GM15510 (cell line): Measurements from ENCODE around the gene MRPS24.

Experiments used
- POLR2A ChIP-seq: IDR thresholded peaks from 3 replicates; pipeline ENCODE4 v1.6.1; 2011; ENCODE audit warnings: borderline replicate concordance; ENCODE audit not compliant: insufficient read length; ENCODE audit errors: extremely low read depth

The MRPS24 gene

DNA sequence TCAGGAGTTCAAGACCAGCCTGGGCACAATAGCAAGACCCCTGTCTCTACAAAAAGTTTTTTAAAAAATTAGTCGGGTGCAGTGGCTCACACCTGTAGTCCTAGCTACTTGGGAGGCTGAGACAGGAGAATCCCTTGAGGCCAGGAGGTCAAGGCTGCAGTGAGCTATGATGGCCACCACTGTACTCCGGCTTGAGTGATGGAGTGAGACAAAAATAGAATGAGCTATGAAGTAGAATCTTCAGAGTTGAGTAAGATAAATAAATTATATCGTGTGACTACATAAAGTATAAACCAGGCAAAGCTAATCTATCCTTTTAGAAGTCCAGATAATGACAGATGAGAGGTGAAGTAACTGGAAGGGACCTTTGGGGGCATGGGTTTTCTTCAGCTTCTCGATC lies 15.3 kb upstream of the MRPS24 start:
- TF ChIP-seq POLR2A: no peak

DNA sequence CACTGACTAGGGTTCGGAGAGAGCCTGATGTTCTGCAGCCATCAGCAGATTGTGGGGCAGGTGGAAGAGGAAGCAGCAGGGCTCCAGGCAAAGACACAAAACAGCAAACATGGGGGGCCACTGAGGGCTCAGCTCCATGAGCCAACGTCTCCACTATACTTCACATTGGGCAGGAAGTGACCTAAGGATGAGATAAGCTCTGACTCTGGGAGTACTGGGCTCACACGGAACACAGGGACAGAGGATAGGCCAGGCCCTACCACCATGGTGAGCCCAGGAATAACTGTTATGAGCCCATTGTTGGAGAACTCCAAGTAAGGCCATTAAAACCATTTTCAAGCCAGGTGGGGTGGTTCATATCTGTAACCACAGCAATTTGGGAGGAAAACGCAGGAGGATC lies 14.9 kb upstream of the MRPS24 start:
- TF ChIP-seq POLR2A: no peak

DNA sequence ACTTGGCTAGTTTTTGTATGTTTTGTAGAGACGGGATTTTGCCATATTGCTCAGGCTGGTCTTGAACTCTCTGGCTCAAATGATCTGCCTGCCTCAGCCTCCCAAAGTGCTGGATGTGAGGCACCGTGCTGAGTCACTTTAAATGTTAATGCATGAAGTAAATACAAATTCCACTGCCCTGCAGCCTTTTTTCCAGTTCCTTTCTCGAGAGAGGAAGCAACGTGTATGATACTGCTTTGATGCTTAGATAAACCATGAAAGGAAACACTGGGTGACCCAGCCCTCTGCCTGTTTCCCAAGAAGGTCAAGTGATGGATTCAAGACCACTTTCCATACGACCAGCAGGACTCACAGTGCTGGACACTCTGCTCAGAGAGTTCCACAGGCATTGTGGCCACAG lies 11.3 kb upstream of the MRPS24 start:
- TF ChIP-seq POLR2A: no peak

DNA sequence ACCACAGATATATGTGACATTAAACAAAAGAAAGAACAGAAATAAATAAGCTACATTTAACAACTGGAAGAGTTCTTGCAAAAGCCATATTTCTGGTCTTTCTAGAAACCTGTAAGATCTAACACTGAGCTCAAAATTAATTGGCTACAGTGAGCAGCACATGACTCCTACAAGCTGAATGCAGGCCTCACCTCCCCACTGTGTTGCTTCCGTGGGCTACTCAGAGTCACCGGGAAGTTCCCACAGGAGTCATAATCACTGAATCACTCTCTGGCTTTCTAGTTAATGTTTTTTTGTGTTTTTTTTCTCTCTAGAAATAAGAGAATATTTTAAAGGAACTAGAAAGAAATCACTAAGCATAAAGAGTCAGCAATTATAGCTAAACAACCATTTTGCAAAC lies 10.2 kb upstream of the MRPS24 start:
- TF ChIP-seq POLR2A: no peak

DNA sequence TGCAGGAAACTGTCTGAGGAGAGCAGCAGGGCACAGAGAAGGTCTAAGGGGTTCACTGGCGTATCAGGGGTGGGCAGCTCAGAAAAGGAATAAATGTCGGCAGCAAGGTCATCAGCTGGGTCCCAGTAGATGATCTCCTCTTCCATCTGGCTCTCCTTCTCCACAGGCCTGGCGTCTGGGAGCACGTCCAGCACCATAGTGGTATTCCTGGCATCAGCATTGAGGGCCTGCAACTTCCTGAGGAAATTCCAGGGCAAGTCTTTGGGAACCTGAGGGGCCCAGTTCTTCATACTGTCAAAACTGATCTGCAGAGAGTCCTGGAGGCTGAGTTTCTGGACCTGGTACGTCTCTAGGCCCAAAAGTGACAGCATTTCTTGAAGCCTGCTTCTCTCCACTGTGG lies 9.6 kb upstream of the MRPS24 start:
- TF ChIP-seq POLR2A: no peak

DNA sequence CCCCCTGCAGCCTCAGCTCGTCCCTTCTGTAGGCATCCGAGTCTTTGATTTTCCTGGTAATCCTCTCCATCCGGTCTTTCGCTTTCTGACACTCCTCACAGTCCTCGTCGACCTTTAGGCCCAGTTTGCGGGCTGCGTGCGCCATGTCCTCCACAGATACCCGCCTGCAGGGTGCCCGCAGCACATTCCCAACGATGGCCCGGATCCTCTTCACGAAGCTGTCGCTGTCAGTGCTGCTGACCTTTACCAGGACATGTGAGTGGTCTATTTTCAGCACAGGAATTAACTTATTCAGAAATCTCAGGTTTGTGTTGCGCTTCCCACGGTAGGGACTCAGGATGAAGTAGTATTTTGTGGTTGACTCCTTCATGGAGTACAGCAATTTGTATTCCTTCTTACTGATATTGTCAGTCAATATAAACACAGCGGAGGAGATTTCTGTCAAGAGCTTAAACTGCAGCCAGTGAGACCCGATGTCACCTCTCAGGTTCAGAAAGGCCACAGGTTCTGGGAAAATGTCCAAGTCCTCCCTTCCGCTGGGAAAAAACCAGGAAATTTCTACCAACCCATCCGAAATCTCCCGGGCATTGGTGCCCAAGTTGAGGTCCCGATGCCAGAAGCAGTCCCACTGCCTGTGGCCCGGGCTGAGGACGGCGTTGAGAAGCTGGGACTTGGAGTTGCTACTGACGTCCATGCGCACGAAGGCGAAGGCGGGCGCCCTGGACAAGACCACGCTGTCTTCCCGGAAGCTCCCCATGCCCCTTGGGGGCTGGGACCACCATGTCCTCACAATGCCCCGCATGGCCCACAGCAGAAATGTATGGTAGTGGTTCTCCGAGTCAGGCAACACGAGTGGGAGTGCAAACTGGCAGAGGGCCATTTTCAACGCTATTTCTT lies 8.9 kb upstream of the MRPS24 start:
- TF ChIP-seq POLR2A: no peak

DNA sequence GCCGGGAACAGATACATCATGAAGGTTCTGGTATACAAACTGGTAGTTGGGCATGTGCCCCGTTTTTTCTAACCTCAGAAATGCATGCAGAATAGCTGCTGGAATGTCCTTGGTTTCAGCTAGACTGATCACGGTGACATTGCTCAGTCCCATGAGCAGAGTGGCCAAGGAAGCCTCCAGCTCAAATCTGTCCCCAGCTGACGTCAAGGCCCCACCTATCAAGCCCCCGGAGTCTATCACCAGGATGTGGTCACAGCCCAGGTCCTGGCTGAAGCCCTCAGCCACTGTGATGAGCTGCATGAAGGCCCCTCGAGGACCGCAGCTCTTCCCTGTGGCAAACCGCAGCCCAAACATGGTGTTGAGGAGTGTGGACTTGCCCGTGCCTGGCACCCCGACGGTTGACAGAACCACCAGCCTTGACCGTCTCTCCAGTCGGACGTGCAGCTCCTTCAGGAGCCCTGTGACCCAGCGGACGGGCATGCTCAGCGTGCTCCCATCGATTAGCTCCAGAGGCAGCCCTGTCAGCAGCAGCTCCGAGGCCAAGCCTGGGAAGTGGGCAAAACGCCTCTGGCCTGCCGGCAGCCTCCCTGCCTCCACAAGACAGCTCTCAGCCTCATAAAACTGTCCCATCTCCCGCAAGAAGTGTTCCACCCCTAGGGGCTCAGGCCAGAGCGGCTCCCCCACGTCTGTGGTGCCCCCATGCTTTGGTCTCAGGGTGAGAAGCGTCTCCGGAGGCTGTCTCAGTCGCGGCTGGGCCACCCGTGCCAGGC lies 7.8 kb upstream of the MRPS24 start:
- no peak for TF ChIP-seq POLR2A

DNA sequence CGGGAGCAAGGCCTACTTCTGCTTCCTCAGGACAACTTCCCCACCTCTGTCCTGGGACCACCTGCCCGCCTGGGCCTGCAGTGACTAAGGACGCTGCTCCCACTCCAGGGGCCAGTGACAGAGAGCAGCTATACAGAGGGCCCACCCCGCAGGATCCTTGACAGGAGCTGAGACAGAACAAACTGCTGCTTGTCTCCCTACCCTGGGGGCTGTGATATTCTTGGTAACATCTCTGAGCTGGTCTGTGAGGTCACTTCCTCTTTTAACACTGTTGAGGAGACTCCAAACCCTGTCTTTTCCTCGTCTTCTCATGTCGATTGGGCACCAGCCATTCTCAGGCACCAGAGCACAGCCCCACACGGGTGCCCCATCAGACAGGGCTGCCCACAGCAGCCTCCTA lies 6.9 kb upstream of the MRPS24 start:
- TF ChIP-seq POLR2A: no peak

DNA sequence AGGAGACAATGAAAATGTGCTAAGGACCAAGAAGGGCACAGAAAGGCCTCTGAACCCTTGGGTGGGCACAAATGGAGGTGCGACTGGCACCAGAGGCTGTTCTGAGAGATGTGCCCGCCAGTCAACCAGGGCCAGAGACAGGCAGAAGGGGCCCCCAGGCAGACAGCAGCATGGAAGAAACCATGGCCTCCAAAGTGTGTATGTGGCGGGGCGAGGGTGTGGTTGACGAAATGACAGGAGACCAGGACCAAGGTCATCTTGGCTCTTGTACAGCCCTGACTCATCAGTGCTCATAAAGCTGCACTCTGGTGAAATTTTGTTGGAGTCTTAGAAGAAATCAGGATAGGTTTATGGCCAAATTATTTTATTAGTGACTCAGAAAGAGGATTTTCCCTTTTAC lies 4.0 kb upstream of the MRPS24 start:
- no peak for TF ChIP-seq POLR2A

DNA sequence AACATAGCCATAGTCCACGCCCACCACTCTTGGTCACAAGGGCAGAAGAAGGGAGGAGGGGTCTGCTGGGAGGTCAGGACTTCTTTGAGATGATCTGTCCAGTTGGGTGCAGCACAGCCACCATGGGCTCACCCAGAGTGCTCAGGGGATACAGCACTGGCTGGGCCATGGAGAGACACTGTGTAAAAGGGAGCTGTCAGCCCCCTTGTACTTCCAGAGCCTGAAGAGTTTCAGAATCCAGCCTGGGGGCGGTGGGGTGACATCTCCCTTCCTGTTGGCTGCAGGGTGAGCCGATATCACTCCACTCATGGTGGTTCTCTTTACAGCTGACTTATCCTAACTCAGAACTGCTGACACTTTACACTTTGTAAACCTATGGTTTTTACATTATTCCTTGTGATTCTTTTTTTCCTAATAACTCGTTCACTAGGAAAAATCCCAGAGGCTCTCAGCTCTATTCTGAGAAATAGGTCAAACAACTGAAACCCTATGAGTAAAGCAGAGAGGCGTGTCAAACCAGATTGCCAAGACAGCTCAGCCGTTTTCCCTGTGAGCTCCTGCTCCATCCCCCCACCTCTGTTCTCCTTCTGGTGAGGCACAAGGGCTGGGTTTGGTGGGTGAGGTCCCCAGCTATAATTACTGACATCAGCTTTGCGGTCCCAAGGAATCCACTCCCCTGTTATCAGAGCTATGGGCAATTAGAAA lies 3.2 kb upstream of the MRPS24 start:
- no peak for TF ChIP-seq POLR2A

DNA sequence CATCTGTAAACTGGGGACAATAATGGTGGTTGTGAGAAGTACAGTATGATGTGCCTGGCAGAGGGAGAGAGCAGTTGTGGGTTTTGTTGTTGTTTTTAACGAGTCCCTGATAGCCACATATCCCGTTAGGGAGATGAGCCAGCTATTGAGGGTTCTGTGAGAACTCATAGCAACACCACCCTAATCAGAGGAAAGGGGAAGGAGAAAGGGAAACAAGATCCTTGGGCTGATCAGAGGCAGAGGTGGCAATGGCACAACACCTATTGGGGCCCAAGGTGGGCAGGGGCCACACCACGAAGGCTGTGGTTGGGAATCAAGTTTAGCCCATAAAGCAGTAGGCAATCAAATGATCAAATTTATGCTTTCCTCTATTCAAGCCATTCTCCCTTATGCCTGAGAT lies 1.7 kb upstream of the MRPS24 start:
- TF ChIP-seq POLR2A: no peak

DNA sequence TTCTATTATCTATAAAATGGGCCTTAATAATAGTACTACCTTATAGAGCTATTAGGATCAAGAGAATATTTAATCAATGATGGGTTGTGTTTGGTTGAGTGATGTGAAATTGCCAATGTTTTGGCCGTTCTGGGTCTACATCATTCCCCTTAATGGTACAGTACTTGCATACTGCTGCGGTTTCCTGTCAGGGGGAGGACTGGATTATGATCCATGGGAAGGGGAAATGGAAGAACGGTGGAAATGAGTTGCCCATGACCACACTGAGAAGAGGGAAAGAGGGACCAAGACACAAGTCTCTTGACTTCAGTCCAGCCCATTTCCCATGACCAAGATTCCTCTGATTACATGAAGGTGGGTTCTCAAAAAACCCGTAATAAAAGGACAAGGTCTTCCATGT lies 999 bp upstream of the MRPS24 start:
- no peak for TF ChIP-seq POLR2A

DNA sequence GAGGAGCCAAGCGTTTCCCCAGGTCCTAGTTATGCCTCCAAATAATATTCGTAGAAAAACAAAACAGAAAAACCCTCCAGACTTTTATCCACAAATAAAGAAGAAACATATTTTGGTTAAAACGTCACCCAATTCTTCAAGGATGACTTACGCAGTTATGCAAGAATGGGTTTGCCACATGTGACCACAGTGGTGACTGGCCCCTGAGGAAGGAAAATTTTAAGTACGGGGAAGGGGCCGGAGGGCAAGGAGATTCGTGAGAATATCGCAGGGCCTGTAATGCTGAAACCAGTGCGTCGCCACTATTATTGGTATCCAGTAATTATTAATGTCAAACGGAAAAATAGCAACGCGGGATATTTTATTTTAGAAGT lies 537 bp upstream of the MRPS24 start:
- no peak for TF ChIP-seq POLR2A

DNA sequence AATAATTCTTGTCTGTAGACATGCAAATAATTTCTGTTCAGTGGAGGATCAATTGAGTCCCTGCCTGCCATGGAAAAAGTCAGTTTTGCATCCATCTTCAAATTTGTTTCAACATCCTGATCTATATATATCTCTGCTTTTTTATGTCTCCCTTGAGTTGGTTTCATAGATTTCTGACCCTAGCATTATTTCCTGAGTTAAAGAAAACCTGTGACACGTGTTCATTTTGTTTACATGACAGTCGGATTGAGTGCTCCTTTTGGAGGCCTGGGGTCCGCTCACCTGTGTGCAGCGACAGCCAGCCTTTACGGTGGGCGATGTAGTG lies 674 bp downstream of the MRPS24 start:
- no peak for TF ChIP-seq POLR2A

DNA sequence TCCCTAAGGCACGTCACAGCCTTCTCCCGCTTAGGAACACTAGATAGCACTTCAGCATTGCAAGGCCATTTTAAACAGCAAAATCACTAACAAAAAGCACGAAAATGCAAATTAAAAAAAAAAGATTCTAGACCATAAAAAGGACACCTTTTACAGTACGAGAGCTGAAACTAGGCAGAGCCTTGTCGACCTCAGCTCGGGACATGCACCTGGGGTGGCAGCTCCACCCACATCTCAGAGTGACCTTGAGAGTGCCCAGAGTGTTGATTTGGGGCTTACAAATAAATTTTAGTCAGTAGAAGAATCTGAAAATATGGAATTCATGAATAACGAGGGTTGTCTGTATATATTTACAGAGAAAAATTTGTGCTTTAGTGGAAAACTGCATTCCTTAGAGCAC lies 1.1 kb downstream of the MRPS24 start:
- no peak for TF ChIP-seq POLR2A

DNA sequence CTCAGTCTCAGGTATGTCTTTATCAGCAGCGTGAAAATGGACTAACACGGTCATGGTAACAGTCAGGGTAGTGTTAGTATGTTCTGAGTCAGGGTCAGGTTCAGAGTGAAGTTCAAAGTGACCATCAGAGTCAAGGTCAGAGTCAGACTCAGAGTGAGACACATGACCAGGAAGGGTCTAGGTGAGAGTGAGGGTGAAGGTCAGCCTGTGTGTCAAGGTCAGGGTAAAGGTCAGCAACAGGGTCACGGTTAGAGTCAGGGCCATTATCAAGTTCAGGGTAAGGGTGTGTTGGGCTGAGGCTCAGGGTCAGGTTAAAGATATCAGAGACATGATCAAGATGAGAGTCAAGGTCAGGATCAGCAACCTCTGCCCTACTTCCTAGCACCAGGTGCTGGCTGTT lies 4.0 kb downstream of the MRPS24 start:
- no peak for TF ChIP-seq POLR2A

DNA sequence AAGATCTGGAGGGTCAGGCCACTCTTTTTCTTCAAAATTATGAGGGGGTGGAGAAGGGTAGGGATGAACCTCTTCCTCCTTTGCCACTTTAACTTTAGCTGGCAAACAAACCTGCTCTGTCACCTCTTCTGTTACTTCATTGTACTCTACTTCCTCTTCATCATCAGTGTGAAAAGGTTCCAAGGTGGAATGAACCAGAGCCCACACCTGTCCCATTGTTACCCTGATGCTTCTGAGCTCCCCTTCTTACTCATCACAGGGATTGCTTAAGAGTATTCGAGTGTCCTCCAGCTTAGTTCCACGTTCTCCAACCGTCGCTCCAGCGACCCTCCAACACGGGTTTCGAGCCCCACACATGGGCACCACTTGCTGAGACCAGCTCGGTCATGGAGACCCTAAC lies 5.2 kb downstream of the MRPS24 start:
- no peak for TF ChIP-seq POLR2A

DNA sequence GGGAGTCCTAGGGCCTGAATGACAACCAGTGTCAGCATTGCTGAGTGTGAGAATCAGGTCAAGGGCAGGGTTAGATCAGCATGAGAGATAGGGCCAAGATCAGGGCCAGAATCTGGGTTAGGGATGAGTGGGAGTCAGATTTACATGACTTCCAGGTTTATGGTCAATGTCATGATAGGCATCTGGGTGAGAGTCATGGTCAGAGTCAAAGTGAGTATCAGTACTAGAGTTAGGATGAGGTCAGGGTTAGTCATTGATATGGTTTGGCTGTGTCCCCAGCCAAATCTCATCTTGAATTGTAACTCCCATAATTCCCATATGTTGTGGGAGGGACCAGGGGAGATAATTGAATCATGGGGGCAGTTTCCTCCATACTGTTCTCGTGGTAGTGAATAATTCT lies 12.3 kb downstream of the MRPS24 start:
- no peak for TF ChIP-seq POLR2A
